IgD-negative memory B cell (primary cell): ENCODE data around the gene CDC42BPB. TPM values are rescaled to one million over a fixed set of nuclear protein-coding genes. Genes with fewer than 3 reads are reported as not detected.

Experiments
- H3K27ac Mint-ChIP-seq, 3 donors: one replicate each; pipeline ENCODE4 v1.8.0; 2020 to 2022; ENCODE audit warnings: mild to moderate bottlenecking in 3 of 3, mixed read lengths in 3 of 3, moderate library complexity in 1 of 3
- H3K27me3 Mint-ChIP-seq: one replicate; pipeline ENCODE4 v1.8.0; 2021; ENCODE audit warnings: mixed read lengths
- H3K36me3 Mint-ChIP-seq: one replicate; pipeline ENCODE4 v1.8.0; 2020; ENCODE audit warnings: mild to moderate bottlenecking, mixed read lengths
- H3K4me1 Mint-ChIP-seq, 3 donors: one replicate each; pipeline ENCODE4 v1.8.0; 2020 to 2022; ENCODE audit warnings: mixed read lengths in 3 of 3, mild to moderate bottlenecking in 1 of 3
- H3K4me3 Mint-ChIP-seq, 4 donors: one replicate each; pipeline ENCODE4 v1.8.0; 2020 to 2022; ENCODE audit warnings: mild to moderate bottlenecking in 4 of 4, mixed read lengths in 4 of 4, moderate library complexity in 3 of 4
- H3K9me3 Mint-ChIP-seq, 3 donors: one replicate each; pipeline ENCODE4 v1.8.0; 2020 to 2021; ENCODE audit warnings: mixed read lengths in 3 of 3, mild to moderate bottlenecking in 1 of 3
- polyA plus RNA-seq: library from polyadenylated mRNA; unstranded; fragments of 300-500 nt; fragmentation: Illumina TruSeq; gene quantifications from one replicate; pipeline ENCODE4 v1.2.3, GENCODE V29; 2021

CDC42BPB gene
- polyA plus RNA-seq, 1 donor from 2014 or later = 1.2 TPM

- H3K27ac Mint-ChIP-seq = peak overlapping the region in 1 of 3 donors; percentile 27
- peaks cover 4% of the 10 kb centered on the region for H3K27me3 Mint-ChIP-seq
- H3K36me3 Mint-ChIP-seq = no peaks in the 10 kb centered on the region
- H3K4me3 Mint-ChIP-seq = no peak overlapping the region
- peaks cover 12 to 16% (median 13%) of the 10 kb centered on the region in 3 donors for H3K4me1 Mint-ChIP-seq
- H3K9me3 Mint-ChIP-seq = no peaks in the 10 kb centered on the region
Measured at GRCh38 chr14:103097994-103098957, 40.9 kb upstream of the CDC42BPB start.

- Mint-ChIP-seq H3K27ac (no peak overlapping the region), H3K36me3 (no peaks in the 10 kb centered on the region), H3K27me3 (peaks cover 3% of the 10 kb centered on the region), H3K9me3 (no peaks in the 10 kb centered on the region), H3K4me3 (no peak overlapping the region), H3K4me1 (peaks cover 12 to 16% (median 13%) of the 10 kb centered on the region in 3 donors)
Measured at GRCh38 chr14:103097244-103097993, 40.1 kb upstream of the CDC42BPB start.

GRCh38 chr14:103096387-103096786 lies 39.0 kb upstream of the CDC42BPB start:
- Mint-ChIP-seq H3K4me1 (peaks cover 10 to 14% (median 12%) of the 10 kb centered on the region in 3 donors), H3K9me3 (no peaks in the 10 kb centered on the region), H3K36me3 (no peaks in the 10 kb centered on the region)

GRCh38 chr14:103095210-103095778 lies 37.9 kb upstream of the CDC42BPB start:
- no peaks in the 10 kb centered on the region for H3K9me3 Mint-ChIP-seq
- no peaks in the 10 kb centered on the region for H3K36me3 Mint-ChIP-seq
- no peak overlapping the region for H3K4me3 Mint-ChIP-seq
- peak overlapping the region in 2 of 3 donors; percentile 42 to 45 for H3K27ac Mint-ChIP-seq
- H3K4me1 Mint-ChIP-seq = peaks cover 2 to 8% (median 6%) of the 10 kb centered on the region in 3 donors
- no peaks in the 10 kb centered on the region for H3K27me3 Mint-ChIP-seq

More at GRCh38 chr14:103096387-103096786, 39.0 kb upstream of the CDC42BPB start:
- no peak overlapping the region for H3K4me3 Mint-ChIP-seq
- H3K27ac Mint-ChIP-seq = peak overlapping the region in 1 of 3 donors; percentile 45
- H3K27me3 Mint-ChIP-seq = no peaks in the 10 kb centered on the region

- peak within 1 kb of the TSS in 2 of 3 donors; percentile 42 to 45 for H3K27ac Mint-ChIP-seq
- peaks cover 0 to 8% (median 2%) of the 10 kb centered on the region in 3 donors for H3K4me1 Mint-ChIP-seq
- H3K36me3 Mint-ChIP-seq = no peaks in the 10 kb centered on the region
- H3K4me3 Mint-ChIP-seq = peak within 1 kb of the TSS in 1 of 4 donors; percentile 8
- no peaks in the 10 kb centered on the region for H3K27me3 Mint-ChIP-seq
- no peaks in the 10 kb centered on the region for H3K9me3 Mint-ChIP-seq
Measured at GRCh38 chr14:103094406-103095209, 37.3 kb upstream of the CDC42BPB start, which contains the start of gene EXOC3L4. Gene EXOC3L4 (plus strand): TSS chr14:103094725. CDS start chr14:103100220, 5,495 bp downstream.

- H3K4me3 Mint-ChIP-seq = peak overlapping the region in 1 of 4 donors; percentile 8
- no peaks in the 10 kb centered on the region for H3K36me3 Mint-ChIP-seq
- H3K27me3 Mint-ChIP-seq = no peaks in the 10 kb centered on the region
- H3K27ac Mint-ChIP-seq = no peak overlapping the region
- peaks cover 0 to 8% (median 2%) of the 10 kb centered on the region in 3 donors for H3K4me1 Mint-ChIP-seq
- H3K9me3 Mint-ChIP-seq = no peaks in the 10 kb centered on the region
Measured at GRCh38 chr14:103093856-103094405, 36.6 kb upstream of the CDC42BPB start.

GRCh38 chr14:103091883-103092222 lies 34.5 kb upstream of the CDC42BPB start:
- H3K9me3 Mint-ChIP-seq = no peaks in the 10 kb centered on the region
- peaks cover 0 to 8% (median 2%) of the 10 kb centered on the region in 3 donors for H3K4me1 Mint-ChIP-seq
- peak overlapping the region in 2 of 4 donors; percentile 60 to 65 for H3K4me3 Mint-ChIP-seq
- no peaks in the 10 kb centered on the region for H3K36me3 Mint-ChIP-seq
- no peaks in the 10 kb centered on the region for H3K27me3 Mint-ChIP-seq
- no peak overlapping the region for H3K27ac Mint-ChIP-seq

- Mint-ChIP-seq H3K27me3 (no peaks in the 10 kb centered on the region), H3K4me1 (peaks cover 0 to 7% (median 2%) of the 10 kb centered on the region in 3 donors), H3K9me3 (no peaks in the 10 kb centered on the region), H3K36me3 (no peaks in the 10 kb centered on the region), H3K27ac (no peak overlapping the region), H3K4me3 (peak overlapping the region in 3 of 4 donors; percentile 63 to 67 (median 63))
Measured at GRCh38 chr14:103091041-103091882, 33.9 kb upstream of the CDC42BPB start.

GRCh38 chr14:103090481-103091020 lies 33.2 kb upstream of the CDC42BPB start:
- Mint-ChIP-seq H3K27me3 (peaks cover 1% of the 10 kb centered on the region), H3K9me3 (no peaks in the 10 kb centered on the region), H3K4me1 (peaks cover 0 to 2% (median 0%) of the 10 kb centered on the region in 3 donors), H3K36me3 (no peaks in the 10 kb centered on the region), H3K4me3 (peak overlapping the region in 3 of 4 donors; percentile 63 to 67 (median 63)), H3K27ac (no peak overlapping the region)

- Mint-ChIP-seq H3K27me3 (peaks cover 4% of the 10 kb centered on the region), H3K36me3 (no peaks in the 10 kb centered on the region)
Measured at GRCh38 chr14:103089386-103090335, 32.3 kb upstream of the CDC42BPB start.

GRCh38 chr14:103088921-103089320 lies 31.6 kb upstream of the CDC42BPB start:
- H3K36me3 Mint-ChIP-seq = no peaks in the 10 kb centered on the region
- no peak overlapping the region for H3K4me3 Mint-ChIP-seq
- H3K4me1 Mint-ChIP-seq = no peaks in the 10 kb centered on the region
- no peaks in the 10 kb centered on the region for H3K9me3 Mint-ChIP-seq
- no peak overlapping the region for H3K27ac Mint-ChIP-seq
- peaks cover 7% of the 10 kb centered on the region for H3K27me3 Mint-ChIP-seq

More at GRCh38 chr14:103089386-103090335, 32.3 kb upstream of the CDC42BPB start:
- Mint-ChIP-seq H3K4me3 (no peak overlapping the region), H3K9me3 (no peaks in the 10 kb centered on the region), H3K27ac (no peak overlapping the region), H3K4me1 (peaks cover 0 to under 1% (median 0%) of the 10 kb centered on the region in 3 donors)

GRCh38 chr14:103087343-103087835 lies 30.0 kb upstream of the CDC42BPB start:
- H3K27ac Mint-ChIP-seq = no peak overlapping the region
- H3K4me1 Mint-ChIP-seq = no peaks in the 10 kb centered on the region
- no peaks in the 10 kb centered on the region for H3K36me3 Mint-ChIP-seq
- peaks cover 7% of the 10 kb centered on the region for H3K27me3 Mint-ChIP-seq
- no peak overlapping the region for H3K4me3 Mint-ChIP-seq
- H3K9me3 Mint-ChIP-seq = no peaks in the 10 kb centered on the region
